ENCODE measurements around the gene C22orf23. TPM values are rescaled to one million over a fixed set of nuclear protein-coding genes. Genes with fewer than 3 reads are reported as not detected.
A peak's percentile ranks its signal among the peaks of the same experiment; 100 is the strongest.

C22orf23 gene
- total and polyA plus RNA-seq, 9 of the 15 experiments (the other 6 are each of a cell fraction or from before 2014, with no cell fraction given), result 0.25 to 1.0 (median 0.53) TPM

GRCh38 chr22:37991731-37992442 is 38.5 kb upstream of the C22orf23 start:
- Histone ChIP-seq H3K4me1 (replicated peaks in 1 of 2; ENCODE audit: control insufficient read depth in 2 of 2, insufficient read depth in 2 of 2, low read length in 2 of 2) (peaks cover 0 to 8% of the 10 kb centered on the region in 2 experiments; a peak in 3 of 5 replicates), H3K9ac (ENCODE audit: insufficient read depth in 1 of 2, low read depth in 2 of 2, low read length in 2 of 2) (no peak overlapping the region), H3K79me2 (ENCODE audit: control insufficient read depth, insufficient read depth, low read length) (no peaks in the 10 kb centered on the region), H3K36me3 (ENCODE audit: control insufficient read depth, insufficient read depth, low read length) (no peaks in the 10 kb centered on the region), H3K9me1 (ENCODE audit: control insufficient read depth, insufficient read depth, low read length) (no peaks in the 10 kb centered on the region), H3K4me2 (ENCODE audit: insufficient read depth, low read length) (no peak overlapping the region), H3K4me3 (no peak overlapping the region), H3K9me3 (replicated peaks; ENCODE audit: control insufficient read depth, insufficient read depth, low read depth, low read length) (no peaks in the 10 kb centered on the region), H3K27me3 (ENCODE audit: control insufficient read depth in 2 of 2, insufficient read depth in 2 of 2, low read length in 2 of 2) (no peaks in the 10 kb centered on the region), H3K27ac (ENCODE audit: extremely low read depth, low read depth, low read length) (no peak overlapping the region), H2AFZ (ENCODE audit: low read depth, low read length) (no peak overlapping the region), H4K20me1 (replicated peaks; ENCODE audit: control insufficient read depth, insufficient read depth, low read length) (no peaks in the 10 kb centered on the region)
- ChIA-PET CTCF (ENCODE audit: low intra/inter-chr PET ratio) (no interaction called here), POLR2A (interaction anchor here (0.6 kb wide), 1 partner anchor 81 kb away, joined by 3 read pairs; no protein-coding TSS in a partner anchor)
- in situ Hi-C loops (cut with MboI) (no loop called here), intact Hi-C loops (cut with micrococcal nuclease) (no loop called here)
- ATAC-seq, result peak; percentile 53; the same call in 2 of the 3 replicates
- WGBS (ENCODE audit: insufficient coverage, low coverage, missing lambda C conversion rate), result 22% methylated on average over 4 of the region's 6 CpGs
- peak in 1 of 4 experiments; percentile 16 for DNase-seq (ENCODE audit: extremely low read depth in 1 of 4, low spot score in 3 of 4)
- BruUV-seq (replicated peaks), result no TSS peak
- FAIRE-seq, result no peak
- TF ChIP-seq XRCC4 (IDR thresholded peaks at IDR 0.05; ENCODE audit: extremely low read depth, insufficient read depth, insufficient read length) (no peak), BACH1 (tag; IDR thresholded peaks at IDR 0.05) (no peak), CREB1 (IDR thresholded peaks at IDR 0.05) (peak; percentile 24; the same call in 1 of the 2 replicates), CREB1 (CRISPR knock-in tag; IDR thresholded peaks at IDR 0.05) (no peak; the same call in 1 of the 2 replicates), MYNN (IDR thresholded peaks at IDR 0.05) (no peak), MYNN (CRISPR knock-in tag; IDR thresholded peaks at IDR 0.05) (no peak), ARID3B (CRISPR knock-in tag; IDR thresholded peaks at IDR 0.05; ENCODE audit: borderline replicate concordance) (no peak), RBM22 (IDR thresholded peaks at IDR 0.05; ENCODE audit: low read depth, low read length, poor library complexity, severe bottlenecking) (no peak), SOX6 (IDR thresholded peaks at IDR 0.05) (0 out of 2 replicates have a peak, but pooled peaks have one; percentile 50), SNIP1 (IDR thresholded peaks at IDR 0.05; ENCODE audit: low read depth) (no peak), SIN3A (IDR thresholded peaks at IDR 0.05; ENCODE audit: borderline replicate concordance in 2 of 2, control insufficient read depth in 1 of 2, low read depth in 2 of 2, low read length in 2 of 2) (no peak), ATF7 (IDR thresholded peaks at IDR 0.05) (peak; percentile 46; the same call in 1 of the 2 replicates), CREM (IDR thresholded peaks at IDR 0.05; ENCODE audit: low read depth) (peak; percentile 60; the same call in 1 of the 2 replicates), KAT7 (CRISPR knock-in tag; IDR thresholded peaks at IDR 0.05; ENCODE audit: borderline replicate concordance) (no peak), BHLHE40 (IDR thresholded peaks at IDR 0.05; ENCODE audit: low read length) (peak; percentile 34; the same call in 1 of the 2 replicates), ZNF518B (CRISPR knock-in tag; IDR thresholded peaks at IDR 0.05) (no peak)
- TF ChIP-seq, protein P1, sequence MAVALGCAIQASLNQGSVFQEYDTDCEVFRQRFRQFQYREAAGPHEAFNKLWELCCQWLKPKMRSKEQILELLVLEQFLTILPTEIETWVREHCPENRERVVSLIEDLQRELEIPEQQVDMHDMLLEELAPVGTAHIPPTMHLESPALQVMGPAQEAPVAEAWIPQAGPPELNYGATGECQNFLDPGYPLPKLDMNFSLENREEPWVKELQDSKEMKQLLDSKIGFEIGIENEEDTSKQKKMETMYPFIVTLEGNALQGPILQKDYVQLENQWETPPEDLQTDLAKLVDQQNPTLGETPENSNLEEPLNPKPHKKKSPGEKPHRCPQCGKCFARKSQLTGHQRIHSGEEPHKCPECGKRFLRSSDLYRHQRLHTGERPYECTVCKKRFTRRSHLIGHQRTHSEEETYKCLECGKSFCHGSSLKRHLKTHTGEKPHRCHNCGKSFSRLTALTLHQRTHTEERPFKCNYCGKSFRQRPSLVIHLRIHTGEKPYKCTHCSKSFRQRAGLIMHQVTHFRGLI (CRISPR knock-in tag; IDR thresholded peaks at IDR 0.05), result no peak

Measured in K562 (cell line).